HepG2 (cell line): ENCODE data around the gene CEP128. TPM values are rescaled to one million over a fixed set of nuclear protein-coding genes. Genes with fewer than 3 reads are reported as not detected.

Source experiments
- ATAC-seq: fragments of 200-7000 bp; cut with Tn5 transposase; 3 replicates; pipeline ENCODE4 v1.9.1; 2020; ENCODE audit warnings: mild to moderate bottlenecking, moderate library complexity
- BruUV-seq: library from RNA; stranded (reverse); fragments of 400-500 nt; replicated peaks from 2 replicates; lab custom pipeline; 2021; lab: Mats Ljungman, UMichigan
- CTCF ChIA-PET: fragments of 300-600 bp; formaldehyde crosslinking; extraction: SDS; loops from one replicate; lab custom pipeline; 2021; ENCODE audit warnings: low total read pairs, inconsistent platforms, low intra/inter-chr PET ratio; lab: Yijun Ruan, JAX
- POLR2A ChIA-PET: fragments of 350-600 bp; sonication (Branson Sonifier 250); formaldehyde crosslinking; loops from one replicate; lab custom pipeline; 2020; ENCODE audit warnings: antibody characterized with exemption, inconsistent platforms; lab: Yijun Ruan, JAX
- DNase-seq: peaks from one replicate; pipeline ENCODE4 v3.0.0-alpha.2; 2015; ENCODE audit warnings: low spot score
- FAIRE-seq: peaks from 3 replicates; lab custom pipeline; 2011; peaks lifted over from hg19 to GRCh38; lab: Jason Lieb, UNC
- H2AFZ ChIP-seq: one replicate; pipeline ENCODE4 v1.6.1; 2011; ENCODE audit warnings: low read length, inconsistent platforms
- H3K27ac ChIP-seq: fragments of 300-600 bp; 3 replicates; pipeline ENCODE4 v1.8.0; 2011; ENCODE audit warnings: mixed run types, mild to moderate bottlenecking, mixed read lengths, low read length, inconsistent platforms; ENCODE audit not compliant: insufficient read depth; ENCODE audit errors: extremely low read length
- H3K27me3 ChIP-seq, 2 experiments: fragments of 200-600 bp in 1 of 2; 2 replicates in 1 of 2; 3 replicates in 1 of 2; pipeline versions ENCODE4 v1.6.0 to v1.8.0; 2011; ENCODE audit warnings: low read length in 2 of 2, mild to moderate bottlenecking in 2 of 2, moderate library complexity in 2 of 2, inconsistent platforms in 1 of 2; ENCODE audit not compliant: insufficient read depth in 2 of 2, control insufficient read depth in 1 of 2
- H3K36me3 ChIP-seq, 2 experiments: fragments of 200-600 bp in 1 of 2; replicated peaks in 1 of 2; 2 replicates in 1 of 2; 3 replicates in 1 of 2; pipeline versions ENCODE4 v1.5.1 to v1.8.0; 2011; ENCODE audit warnings: low read length in 2 of 2, inconsistent platforms in 1 of 2; ENCODE audit not compliant: insufficient read depth in 2 of 2, control insufficient read depth in 1 of 2
- H3K4me1 ChIP-seq: 2 replicates; pipeline ENCODE4 v1.5.1; 2012; ENCODE audit warnings: low read length, inconsistent platforms; ENCODE audit not compliant: insufficient read depth
- H3K4me2 ChIP-seq: 2 replicates; pipeline ENCODE4 v1.6.0; 2011; ENCODE audit warnings: low read depth, low read length, inconsistent platforms
- H3K4me3 ChIP-seq, 3 experiments: fragments of 200-600 bp in 1 of 3; sonication (generic), shearing (Covaris generic) in 1 of 3; replicated peaks in 1 of 3; 2 replicates each; pipeline ENCODE4 v1.5.1; 2011 to 2016; ENCODE audit warnings: low read length in 3 of 3, inconsistent platforms in 2 of 3, low read depth in 2 of 3, mild to moderate bottlenecking in 2 of 3, control low read depth in 1 of 3, mixed read lengths in 1 of 3; ENCODE audit not compliant: insufficient read depth in 1 of 3
- H3K79me2 ChIP-seq: one replicate; pipeline ENCODE4 v1.6.1; 2011; ENCODE audit warnings: low read length, inconsistent platforms; ENCODE audit not compliant: insufficient read depth
- H3K9ac ChIP-seq: 2 replicates; pipeline ENCODE4 v1.6.0; 2011; ENCODE audit warnings: mild to moderate bottlenecking, low read depth, low read length, inconsistent platforms; ENCODE audit not compliant: insufficient read depth
- H3K9me3 ChIP-seq: 2 replicates; pipeline ENCODE4 v1.5.1; 2012; ENCODE audit warnings: mild to moderate bottlenecking, low read length
- H4K20me1 ChIP-seq: 2 replicates; pipeline ENCODE4 v1.6.0; 2011; ENCODE audit warnings: inconsistent platforms, mild to moderate bottlenecking, low read length, moderate library complexity; ENCODE audit not compliant: insufficient read depth
- DPF2 ChIP-seq: sonication (generic); formaldehyde crosslinking; IDR thresholded peaks from 2 replicates; pipeline ENCODE4 v1.4.0; 2020; ENCODE audit warnings: mild to moderate bottlenecking, low read depth, missing genetic modification reagents, borderline replicate concordance
- FOXK1 ChIP-seq: sonication (generic); formaldehyde crosslinking; IDR thresholded peaks from 2 replicates; pipeline ENCODE4 v1.4.0; 2020; ENCODE audit warnings: low read depth, missing genetic modification reagents, borderline replicate concordance
- HOXA3 ChIP-seq: sonication (generic); formaldehyde crosslinking; IDR thresholded peaks from 2 replicates; pipeline ENCODE4 v1.5.0; 2020; ENCODE audit warnings: missing genetic modification reagents
- RBM39 ChIP-seq: fragments of 200-400 bp; formaldehyde crosslinking; IDR thresholded peaks from one replicate; pipeline ENCODE4 v1.6.1; 2018; ENCODE audit warnings: antibody characterized with exemption, mild to moderate bottlenecking, low read depth, low read length; ENCODE audit not compliant: poor library complexity, severe bottlenecking
- RXRB ChIP-seq: IDR thresholded peaks from 2 replicates; pipeline ENCODE4 v1.6.1; 2016; ENCODE audit warnings: borderline replicate concordance, missing genetic modification reagents, missing compliant biosample characterization
- SAP130 ChIP-seq: IDR thresholded peaks from 2 replicates; pipeline ENCODE4 v1.6.1; 2016; ENCODE audit warnings: low read depth
- ZFP91 ChIP-seq: sonication (generic); formaldehyde crosslinking; IDR thresholded peaks from 2 replicates; pipeline ENCODE4 v1.9.0; 2022; ENCODE audit warnings: missing genetic modification reagents, mild to moderate bottlenecking, borderline replicate concordance
- ZNF274 ChIP-seq: sonication (generic); formaldehyde crosslinking; IDR thresholded peaks from 2 replicates; pipeline ENCODE4 v1.5.1; 2020; ENCODE audit warnings: mild to moderate bottlenecking, missing genetic modification reagents
- ZNF331 ChIP-seq: sonication (generic); formaldehyde crosslinking; IDR thresholded peaks from 2 replicates; pipeline ENCODE4 v1.4.0; 2020; ENCODE audit warnings: missing genetic modification reagents
- ZNF616 ChIP-seq: sonication (generic); formaldehyde crosslinking; IDR thresholded peaks from 2 replicates; pipeline ENCODE4 v1.5.0; 2020; ENCODE audit warnings: low read depth, mild to moderate bottlenecking, missing genetic modification reagents
- ZNF766 ChIP-seq: sonication (generic); formaldehyde crosslinking; IDR thresholded peaks from 2 replicates; pipeline ENCODE4 v1.5.0; 2020; ENCODE audit warnings: missing genetic modification reagents, borderline replicate concordance
- WGBS: methylation state at CpG from one replicate; pipeline ENCODE4 v1.1.6; 2017; ENCODE audit warnings: low lambda C conversion rate; 5-methylcytosine and 5-hydroxymethylcytosine counted together
- in situ Hi-C: cut with HindIII; loops from 2 replicates; pipeline ENCODE4 v1.10.0; 2017; ENCODE audit warnings: low pct_unique_long_range_greater_than_20kb; ENCODE audit not compliant: extremely low pct_ligation_motif_present
- intact Hi-C: fragments of 100-400 bp; cut with micrococcal nuclease; formaldehyde crosslinking; loops from one replicate; pipeline ENCODE4 v1.10.0; 2022; ENCODE audit not compliant: unreplicated experiment
- polyA plus RNA-seq, 8 experiments: library from polyadenylated mRNA; depleted of rRNA in 3 of 8; stranded (reverse) in 7 of 8; unstranded in 1 of 8; fragments of >200 nt; fragmentation: Illumina TruSeq in 4 of 8; extraction: Trizol in 4 of 8; gene quantifications; 2 replicates each; pipeline versions ENCODE4 v1.2.1 to v1.2.3, GENCODE V29; 2011 to 2016; ENCODE audit warnings: low read depth in 4 of 8, missing spikeins in 1 of 8, mixed read lengths in 1 of 8; ENCODE audit not compliant: insufficient read depth in 1 of 8
- total RNA-seq, 5 experiments: library from RNA; depleted of rRNA; stranded (reverse); fragments of >200 nt; fragmentation: Illumina TruSeq; extraction: Trizol; gene quantifications; 2 replicates each; pipeline ENCODE4 v1.2.3, GENCODE V29; 2016; ENCODE audit warnings: low read depth in 1 of 5
- TF ChIP-seq, protein P1 (sequence below): sonication (generic); formaldehyde crosslinking; IDR thresholded peaks from 2 replicates; pipeline ENCODE4 v1.8.1; 2023; ENCODE audit warnings: mild to moderate bottlenecking, moderate library complexity, missing genetic modification reagents
- TF ChIP-seq, protein P2 (sequence below): sonication (generic); formaldehyde crosslinking; IDR thresholded peaks from 2 replicates; pipeline ENCODE4 v1.9.0; 2021; ENCODE audit warnings: missing genetic modification reagents, borderline replicate concordance

CEP128 gene
- total and polyA plus RNA-seq, 2 of the 13 experiments (the other 11 are each of a cell fraction or from before 2014, with no cell fraction given), result 1.3 to 7.5 TPM

DNA sequence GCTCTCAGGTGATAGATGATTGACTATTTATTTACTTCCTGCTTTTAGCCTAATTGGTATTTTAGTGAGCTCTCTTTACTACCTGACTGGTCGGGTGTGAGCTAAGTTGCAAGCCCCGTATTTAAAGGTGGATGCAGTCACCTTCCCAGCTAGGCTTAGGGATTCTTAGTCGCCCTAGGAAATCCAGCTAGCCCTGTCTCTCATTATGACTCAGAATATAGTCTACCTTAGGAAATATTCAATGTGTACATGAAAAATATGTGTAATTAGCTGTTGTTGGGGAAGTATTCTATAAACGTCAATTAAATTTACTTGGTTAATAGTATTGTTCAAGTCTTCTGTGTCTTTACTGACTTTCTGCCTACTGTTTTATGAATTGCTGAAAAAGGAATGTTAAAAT is 423.4 kb downstream of the CEP128 start:
- no peak for FAIRE-seq
- Histone ChIP-seq H4K20me1 (no peaks in the 10 kb centered on the region), H3K4me3 (no peak overlapping the region), H3K79me2 (no peaks in the 10 kb centered on the region), H3K9me3 (no peaks in the 10 kb centered on the region), H3K4me1 (no peaks in the 10 kb centered on the region), H3K27me3 (no peaks in the 10 kb centered on the region; a peak in 1 of 5 replicates), H3K9ac (no peak overlapping the region), H3K36me3 (no peaks in the 10 kb centered on the region), H2AFZ (no peak overlapping the region), H3K4me2 (no peak overlapping the region), H3K27ac (no peak overlapping the region)
- ChIA-PET POLR2A (no interaction called here), CTCF (no interaction called here)
- no peak for DNase-seq
- 95% methylated on average over 4 of the region's 4 CpGs for WGBS
- in situ Hi-C loops, result no loop called here
- no peak for TF ChIP-seq ZNF331 (CRISPR knock-in tag)
- no peak for TF ChIP-seq SAP130 (CRISPR knock-in tag)
- TF ChIP-seq RBM39, result no peak
- TF ChIP-seq, protein P1, sequence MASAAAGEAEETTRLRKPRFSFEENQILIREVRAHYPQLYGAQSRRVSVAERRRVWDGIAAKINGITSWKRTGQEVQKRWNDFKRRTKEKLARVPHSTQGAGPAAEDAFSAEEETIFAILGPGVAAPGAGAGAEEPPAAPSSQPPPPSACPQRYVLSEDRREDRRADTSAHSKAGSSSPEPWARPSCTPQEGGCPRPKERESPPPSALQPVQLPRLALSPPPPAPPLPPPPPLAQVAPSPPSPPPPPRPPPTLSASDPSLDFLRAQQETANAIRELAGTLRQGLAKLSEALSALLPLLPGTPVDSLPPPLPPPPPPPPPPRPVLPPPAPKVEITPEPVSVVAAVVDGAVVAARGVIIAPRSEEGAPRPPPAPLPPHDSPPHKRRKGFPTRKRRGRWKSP (CRISPR knock-in tag), result no peak
- no peak for TF ChIP-seq RXRB (CRISPR knock-in tag)
- ATAC-seq, result no peak
- intact Hi-C loops, result no loop called here
- no TSS peak for BruUV-seq

- H3K4me2 ChIP-seq, result no peak overlapping the region
- TF ChIP-seq ZNF766 (no peak), ZNF274 (CRISPR knock-in tag) (no peak), DPF2 (CRISPR knock-in tag) (no peak), ZNF616 (CRISPR knock-in tag) (no peak), ZFP91 (CRISPR knock-in tag) (no peak), FOXK1 (no peak), HOXA3 (CRISPR knock-in tag) (no peak)
- TF ChIP-seq, protein P2, sequence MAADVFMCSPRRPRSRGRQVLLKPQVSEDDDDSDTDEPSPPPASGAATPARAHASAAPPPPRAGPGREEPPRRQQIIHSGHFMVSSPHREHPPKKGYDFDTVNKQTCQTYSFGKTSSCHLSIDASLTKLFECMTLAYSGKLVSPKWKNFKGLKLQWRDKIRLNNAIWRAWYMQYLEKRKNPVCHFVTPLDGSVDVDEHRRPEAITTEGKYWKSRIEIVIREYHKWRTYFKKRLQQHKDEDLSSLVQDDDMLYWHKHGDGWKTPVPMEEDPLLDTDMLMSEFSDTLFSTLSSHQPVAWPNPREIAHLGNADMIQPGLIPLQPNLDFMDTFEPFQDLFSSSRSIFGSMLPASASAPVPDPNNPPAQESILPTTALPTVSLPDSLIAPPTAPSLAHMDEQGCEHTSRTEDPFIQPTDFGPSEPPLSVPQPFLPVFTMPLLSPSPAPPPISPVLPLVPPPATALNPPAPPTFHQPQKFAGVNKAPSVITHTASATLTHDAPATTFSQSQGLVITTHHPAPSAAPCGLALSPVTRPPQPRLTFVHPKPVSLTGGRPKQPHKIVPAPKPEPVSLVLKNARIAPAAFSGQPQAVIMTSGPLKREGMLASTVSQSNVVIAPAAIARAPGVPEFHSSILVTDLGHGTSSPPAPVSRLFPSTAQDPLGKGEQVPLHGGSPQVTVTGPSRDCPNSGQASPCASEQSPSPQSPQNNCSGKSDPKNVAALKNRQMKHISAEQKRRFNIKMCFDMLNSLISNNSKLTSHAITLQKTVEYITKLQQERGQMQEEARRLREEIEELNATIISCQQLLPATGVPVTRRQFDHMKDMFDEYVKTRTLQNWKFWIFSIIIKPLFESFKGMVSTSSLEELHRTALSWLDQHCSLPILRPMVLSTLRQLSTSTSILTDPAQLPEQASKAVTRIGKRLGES (CRISPR knock-in tag), result no peak
Measured at GRCh38 chr14:80507292-80507869, 434.2 kb downstream of the CEP128 start.

More at GRCh38 chr14:80507292-80507869, 434.2 kb downstream of the CEP128 start:
- no peak overlapping the region for H3K9ac ChIP-seq
- ChIA-PET POLR2A (no interaction called here), CTCF (no interaction called here)
- H3K27ac ChIP-seq, result no peak overlapping the region
- no peak for ATAC-seq
- no peak for DNase-seq
- no peaks in the 10 kb centered on the region for H3K9me3 ChIP-seq
- intact Hi-C loops (no loop called here), in situ Hi-C loops (no loop called here)
- no peaks in the 10 kb centered on the region for H3K27me3 ChIP-seq
- H4K20me1 ChIP-seq, result no peaks in the 10 kb centered on the region
- FAIRE-seq, result no peak
- BruUV-seq, result no TSS peak
- no peaks in the 10 kb centered on the region for H3K4me1 ChIP-seq
- no peaks in the 10 kb centered on the region for H3K79me2 ChIP-seq
- H3K36me3 ChIP-seq, result no peaks in the 10 kb centered on the region
- 54% methylated on average over 3 of the region's 3 CpGs for WGBS
- no peak overlapping the region for H2AFZ ChIP-seq
- H3K4me3 ChIP-seq, result no peak overlapping the region
